Neutrophil (primary cell): ENCODE data around the gene RNGTT.

Experiments used
- H3K27ac ChIP-seq: fragments of 200-600 bp; sonication (generic); 2 replicates; pipeline ENCODE4 v1.5.1; 2016; ENCODE audit warnings: mild to moderate bottlenecking, moderate library complexity
- H3K27me3 ChIP-seq: fragments of 200-600 bp; sonication (generic); 2 replicates; pipeline ENCODE4 v1.6.0; 2016; ENCODE audit warnings: mild to moderate bottlenecking
- H3K36me3 ChIP-seq: fragments of 200-600 bp; sonication (generic); 2 replicates; pipeline ENCODE4 v1.5.1; 2017
- H3K4me1 ChIP-seq, 2 experiments: fragments of 200-600 bp in 1 of 2; sonication (generic) in 1 of 2; 1 replicate in 1 of 2; 2 replicates in 1 of 2; pipeline versions ENCODE4 v1.5.1 to v1.6.1; 2013 to 2016; ENCODE audit warnings: low read depth in 1 of 2, low read length in 1 of 2, mild to moderate bottlenecking in 1 of 2, moderate library complexity in 1 of 2; ENCODE audit not compliant: control insufficient read depth in 1 of 2, insufficient read depth in 1 of 2
- H3K4me3 ChIP-seq, 2 experiments: fragments of 200-600 bp in 1 of 2; sonication (generic) in 1 of 2; 1 replicate in 1 of 2; 2 replicates in 1 of 2; pipeline ENCODE4 v1.5.1; 2013 to 2016; ENCODE audit warnings: low read depth in 1 of 2, low read length in 1 of 2, mild to moderate bottlenecking in 1 of 2, moderate library complexity in 1 of 2
- H3K9me3 ChIP-seq: fragments of 200-600 bp; sonication (generic); 2 replicates; pipeline ENCODE4 v1.5.1; 2016
- TF ChIP-seq, protein P1 (sequence below): fragments of 200-600 bp; sonication (generic); IDR thresholded peaks from 2 replicates; pipeline ENCODE4 v1.5.1; 2016; ENCODE audit warnings: antibody characterized with exemption

RNGTT gene

DNA sequence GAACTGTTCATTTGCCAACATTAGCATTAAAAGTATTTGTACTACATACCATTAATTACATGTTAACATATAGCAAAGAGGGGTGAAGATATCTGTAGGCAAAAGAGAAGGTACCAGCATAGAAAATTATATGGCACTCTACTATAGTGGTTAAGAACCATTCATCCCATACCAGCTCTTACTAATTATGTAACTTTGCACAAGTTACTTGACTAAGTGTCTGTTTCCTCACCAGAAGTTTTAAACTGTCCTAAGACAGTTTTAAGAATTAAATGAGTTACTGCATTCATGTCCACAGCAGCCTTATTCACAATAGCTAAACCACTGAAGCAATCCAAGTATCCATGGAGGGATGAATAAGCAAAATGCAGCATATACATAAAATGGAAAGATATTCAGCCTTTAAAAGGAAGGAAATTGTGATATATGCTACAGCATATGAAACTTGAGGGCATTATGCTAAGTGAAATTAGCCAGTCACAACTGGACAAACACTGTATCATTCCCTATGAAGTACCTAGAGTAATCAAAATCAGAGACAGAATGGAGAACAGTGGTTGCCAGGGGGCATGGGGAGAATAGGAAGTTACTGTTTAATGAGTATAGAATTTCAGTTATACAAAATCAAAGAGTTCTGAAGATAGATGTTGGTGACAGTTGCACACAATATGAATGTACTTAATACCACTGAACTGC, 98.9 kb downstream of the RNGTT start:
- TF ChIP-seq, protein P1, sequence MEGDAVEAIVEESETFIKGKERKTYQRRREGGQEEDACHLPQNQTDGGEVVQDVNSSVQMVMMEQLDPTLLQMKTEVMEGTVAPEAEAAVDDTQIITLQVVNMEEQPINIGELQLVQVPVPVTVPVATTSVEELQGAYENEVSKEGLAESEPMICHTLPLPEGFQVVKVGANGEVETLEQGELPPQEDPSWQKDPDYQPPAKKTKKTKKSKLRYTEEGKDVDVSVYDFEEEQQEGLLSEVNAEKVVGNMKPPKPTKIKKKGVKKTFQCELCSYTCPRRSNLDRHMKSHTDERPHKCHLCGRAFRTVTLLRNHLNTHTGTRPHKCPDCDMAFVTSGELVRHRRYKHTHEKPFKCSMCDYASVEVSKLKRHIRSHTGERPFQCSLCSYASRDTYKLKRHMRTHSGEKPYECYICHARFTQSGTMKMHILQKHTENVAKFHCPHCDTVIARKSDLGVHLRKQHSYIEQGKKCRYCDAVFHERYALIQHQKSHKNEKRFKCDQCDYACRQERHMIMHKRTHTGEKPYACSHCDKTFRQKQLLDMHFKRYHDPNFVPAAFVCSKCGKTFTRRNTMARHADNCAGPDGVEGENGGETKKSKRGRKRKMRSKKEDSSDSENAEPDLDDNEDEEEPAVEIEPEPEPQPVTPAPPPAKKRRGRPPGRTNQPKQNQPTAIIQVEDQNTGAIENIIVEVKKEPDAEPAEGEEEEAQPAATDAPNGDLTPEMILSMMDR = no peak
- Histone ChIP-seq H3K9me3 (no peaks in the 10 kb centered on the region), H3K36me3 (no peaks in the 10 kb centered on the region), H3K27ac (no peak overlapping the region), H3K4me3 (no peak overlapping the region), H3K27me3 (no peaks in the 10 kb centered on the region), H3K4me1 (peaks cover 6 to 16% of the 10 kb centered on the region in 2 experiments)

DNA sequence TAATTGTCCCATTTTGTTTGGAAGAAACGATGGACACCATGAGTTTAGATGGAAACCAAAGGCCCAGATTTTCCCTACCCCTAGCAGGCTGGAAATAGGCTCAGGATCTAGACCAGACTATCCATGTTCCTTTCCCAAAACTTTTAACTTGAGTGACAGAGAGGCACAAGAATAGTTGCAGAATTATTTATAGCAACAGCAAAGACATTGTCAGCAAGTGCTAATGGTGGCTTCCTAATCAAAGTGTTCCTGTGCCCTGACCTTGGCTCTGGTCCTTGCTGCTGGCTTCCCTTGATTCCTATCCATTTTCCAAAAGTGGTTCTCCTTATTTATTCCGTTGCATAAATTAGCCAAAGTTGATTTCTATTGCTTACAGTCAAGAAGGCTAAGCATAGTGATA, 103.1 kb downstream of the RNGTT start:
- Histone ChIP-seq H3K36me3 (no peaks in the 10 kb centered on the region), H3K27ac (no peak overlapping the region), H3K4me1 (peaks cover 6 to 16% of the 10 kb centered on the region in 2 experiments), H3K9me3 (no peaks in the 10 kb centered on the region), H3K27me3 (no peaks in the 10 kb centered on the region), H3K4me3 (no peak overlapping the region)
- TF ChIP-seq, protein P1 = no peak

DNA sequence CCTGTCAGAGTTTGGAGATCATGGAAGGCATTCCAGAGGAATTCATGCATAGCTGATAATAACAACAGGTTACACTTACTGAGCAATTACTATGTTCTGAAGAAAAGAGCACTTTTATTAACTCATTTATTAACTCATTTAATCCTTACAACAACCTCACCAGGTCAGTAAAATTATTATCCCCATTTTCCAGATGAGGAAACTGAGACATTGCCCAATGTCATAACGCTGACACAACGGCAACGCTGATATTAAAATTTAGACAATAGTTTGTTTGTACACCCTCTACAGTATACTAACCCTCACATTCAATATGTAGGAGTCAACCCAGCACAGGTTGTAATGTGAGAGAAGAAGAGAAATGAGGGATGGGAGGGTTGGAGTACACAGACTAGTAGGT, 105.0 kb downstream of the RNGTT start:
- H3K9me3 ChIP-seq = no peaks in the 10 kb centered on the region
- no peak overlapping the region for H3K4me3 ChIP-seq
- H3K4me1 ChIP-seq = no peaks in the 10 kb centered on the region
- H3K27me3 ChIP-seq = no peaks in the 10 kb centered on the region
- TF ChIP-seq, protein P1 = no peak
- H3K27ac ChIP-seq = no peak overlapping the region
- no peaks in the 10 kb centered on the region for H3K36me3 ChIP-seq

DNA sequence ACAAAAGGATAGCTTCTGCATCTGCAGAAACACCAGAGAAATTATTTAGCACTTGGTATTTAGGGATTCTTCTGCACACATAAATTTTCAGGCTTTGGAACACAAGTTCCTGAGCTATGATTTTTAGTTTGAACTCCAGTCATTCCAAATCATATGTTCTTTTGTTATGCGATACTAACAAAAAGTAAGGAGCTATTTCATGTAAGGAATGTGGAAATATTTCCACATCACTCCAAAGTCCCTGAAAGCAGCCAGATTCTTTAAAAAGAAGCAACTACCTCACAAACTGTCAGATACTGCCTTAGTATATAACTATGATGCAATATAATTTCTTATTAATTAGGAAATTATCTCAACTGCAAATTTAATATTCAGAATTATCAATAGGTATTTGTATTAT, 106.9 kb downstream of the RNGTT start:
- Histone ChIP-seq H3K27me3 (no peaks in the 10 kb centered on the region), H3K27ac (no peak overlapping the region), H3K36me3 (no peaks in the 10 kb centered on the region), H3K4me3 (no peak overlapping the region), H3K9me3 (no peaks in the 10 kb centered on the region), H3K4me1 (no peaks in the 10 kb centered on the region)
- TF ChIP-seq, protein P1 = no peak

DNA sequence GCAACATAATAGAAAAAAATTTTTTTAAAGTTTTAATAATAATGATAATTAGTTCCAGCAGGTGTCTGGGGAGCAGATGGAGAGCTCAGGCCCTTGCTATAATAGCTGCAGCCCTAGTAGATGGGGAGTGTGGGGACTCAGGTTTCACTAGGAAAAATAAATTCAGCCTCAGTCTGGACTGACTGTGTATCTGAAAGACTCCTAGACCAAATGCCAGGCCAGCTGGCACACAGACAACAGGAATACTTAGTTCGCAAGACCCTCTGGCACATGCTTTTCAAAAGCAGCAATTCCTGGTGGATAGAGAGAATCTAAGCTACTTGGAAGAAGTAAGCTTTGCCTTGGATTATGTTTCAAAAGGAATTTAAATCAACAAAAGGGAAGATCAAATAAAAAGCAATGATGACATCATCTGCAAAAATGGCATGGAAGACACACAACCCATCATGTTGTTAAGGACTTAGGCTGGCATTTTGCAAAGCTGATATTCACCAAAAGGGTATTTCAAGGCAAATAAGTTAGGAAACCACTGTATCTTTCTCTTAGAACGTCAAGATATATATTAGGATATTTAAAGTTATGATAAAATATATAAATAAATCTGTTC, 107.8 kb downstream of the RNGTT start:
- no peak overlapping the region for H3K4me3 ChIP-seq
- TF ChIP-seq, protein P1 = no peak
- H3K4me1 ChIP-seq = no peaks in the 10 kb centered on the region
- H3K9me3 ChIP-seq = no peaks in the 10 kb centered on the region
- H3K27me3 ChIP-seq = no peaks in the 10 kb centered on the region
- H3K27ac ChIP-seq = no peak overlapping the region
- H3K36me3 ChIP-seq = no peaks in the 10 kb centered on the region
